Lower lobe of right lung (tissue), 2 donors: ENCODE data around the gene TMEM108. TPM values are rescaled to one million over a fixed set of nuclear protein-coding genes. Genes with fewer than 3 reads are reported as not detected.

ENCODE experiments used
- ATAC-seq, 2 donors: fragments of 200-7000 bp; cut with Tn5 transposase; one replicate each; pipeline ENCODE4 v1.9.1; 2020 to 2022; ENCODE audit warnings: mild to moderate bottlenecking in 2 of 2, moderate library complexity in 2 of 2
- DNase-seq: peaks from one replicate; pipeline ENCODE4 v3.0.0-alpha.2; 2020
- H3K27ac ChIP-seq: fragments of 200-600 bp; one replicate; pipeline ENCODE4 v1.8.0; 2022
- H3K27me3 ChIP-seq: fragments of 200-600 bp; one replicate; pipeline ENCODE4 v1.8.0; 2022; ENCODE audit warnings: low read depth
- H3K36me3 ChIP-seq: fragments of 200-600 bp; one replicate; pipeline ENCODE4 v1.8.0; 2022; ENCODE audit warnings: mild to moderate bottlenecking
- H3K4me1 ChIP-seq: fragments of 200-600 bp; one replicate; pipeline ENCODE4 v1.8.0; 2022
- H3K4me3 ChIP-seq: fragments of 200-600 bp; one replicate; pipeline ENCODE4 v1.8.0; 2022; ENCODE audit warnings: mild to moderate bottlenecking
- H3K9me3 ChIP-seq: fragments of 200-600 bp; one replicate; pipeline ENCODE4 v1.8.0; 2022
- CTCF ChIP-seq: fragments of 200-600 bp; IDR thresholded peaks from one replicate; pipeline ENCODE4 v1.8.0; 2022; ENCODE audit warnings: antibody characterized with exemption, mild to moderate bottlenecking
- intact Hi-C: fragments of 100-400 bp; cut with DNase I; formaldehyde crosslinking; loops from one replicate; pipeline ENCODE4 v1.11.0; 2022
- total RNA-seq: library from RNA; stranded (reverse); fragmentation: NEBNext Ultra II Directional; extraction: Animal tissue kit (Norgen Biotek cat#: 25700); gene quantifications from one replicate; pipeline ENCODE4 v1.2.1, GENCODE V29; 2021
- donor health status: DM: no; HTN: yes; CAD: no; lungs with severe emphysema.

TMEM108 gene
- total RNA-seq, 1 donor from 2014 or later = 18.5 TPM

DNA sequence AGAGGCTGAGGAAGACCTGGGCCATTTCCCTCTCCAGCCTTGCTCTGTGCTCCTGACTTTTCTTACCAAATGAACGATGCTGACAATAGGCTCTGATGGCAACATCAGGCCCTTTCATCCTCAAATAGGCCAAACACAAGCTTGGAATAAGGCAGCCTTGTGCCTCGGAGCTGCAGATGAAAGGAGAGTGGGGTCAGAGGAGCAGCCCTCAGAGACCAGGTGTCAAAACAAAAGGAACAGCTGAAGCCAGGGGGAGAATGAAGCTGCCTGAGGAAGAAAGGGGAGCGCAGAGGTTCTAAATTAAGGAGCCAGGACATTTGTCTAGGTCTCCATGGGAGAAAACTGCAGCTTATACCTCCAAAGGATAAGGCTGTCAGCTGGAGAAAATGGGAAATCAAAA lies 366.7 kb downstream of the TMEM108 start:
- no peak for TF ChIP-seq CTCF
- H3K27ac ChIP-seq = no peak overlapping the region
- H3K4me1 ChIP-seq = no peaks in the 10 kb centered on the region
- H3K27me3 ChIP-seq = no peaks in the 10 kb centered on the region
- ATAC-seq (no peak), DNase-seq (no peak)
- no peak overlapping the region for H3K4me3 ChIP-seq
- intact Hi-C loops = no loop called here
- no peaks in the 10 kb centered on the region for H3K9me3 ChIP-seq
- no peaks in the 10 kb centered on the region for H3K36me3 ChIP-seq

- no peak for ATAC-seq
- no peak for TF ChIP-seq CTCF
- Histone ChIP-seq H3K4me3 (no peak overlapping the region), H3K4me1 (no peaks in the 10 kb centered on the region), H3K27ac (no peak overlapping the region), H3K9me3 (no peaks in the 10 kb centered on the region), H3K27me3 (no peaks in the 10 kb centered on the region), H3K36me3 (no peaks in the 10 kb centered on the region)
- no peak for DNase-seq
- intact Hi-C loops = no loop called here
Measured at GRCh38 chr3:133408366-133408765, 370.2 kb downstream of the TMEM108 start.

GRCh38 chr3:133408961-133409360 lies 370.8 kb downstream of the TMEM108 start:
- DNase-seq (no peak), ATAC-seq (no peak)
- no peak for TF ChIP-seq CTCF
- Histone ChIP-seq H3K36me3 (no peaks in the 10 kb centered on the region), H3K9me3 (no peaks in the 10 kb centered on the region), H3K27me3 (no peaks in the 10 kb centered on the region), H3K27ac (no peak overlapping the region), H3K4me1 (no peaks in the 10 kb centered on the region), H3K4me3 (no peak overlapping the region)
- intact Hi-C loops = no loop called here

GRCh38 chr3:133410191-133410892 lies 372.2 kb downstream of the TMEM108 start:
- Histone ChIP-seq H3K36me3 (no peaks in the 10 kb centered on the region), H3K9me3 (no peaks in the 10 kb centered on the region), H3K4me3 (no peak overlapping the region), H3K27ac (no peak overlapping the region), H3K4me1 (no peaks in the 10 kb centered on the region), H3K27me3 (no peaks in the 10 kb centered on the region)
- DNase-seq (no peak), ATAC-seq (no peak)
- TF ChIP-seq CTCF = no peak
- intact Hi-C loops = no loop called here

- H3K36me3 ChIP-seq = no peaks in the 10 kb centered on the region
- ATAC-seq (peak; percentile 12 to 21), DNase-seq (no peak)
- H3K4me3 ChIP-seq = peak overlapping the region; percentile 11
- H3K27me3 ChIP-seq = no peaks in the 10 kb centered on the region
- no peaks in the 10 kb centered on the region for H3K9me3 ChIP-seq
- intact Hi-C loops = no loop called here
- H3K27ac ChIP-seq = no peak overlapping the region
- no peaks in the 10 kb centered on the region for H3K4me1 ChIP-seq
- TF ChIP-seq CTCF = no peak
Measured at GRCh38 chr3:133412183-133413132, 374.3 kb downstream of the TMEM108 start.
